Right kidney (tissue), 1 donor: ENCODE data around the gene UBR1.
"Not testable (repeated sequence)": the region's sequence is repeated elsewhere in the genome, so short reads cannot be mapped to it uniquely, and the experiment has no call there.

Experiments used
- DNase-seq: peaks from one replicate; pipeline ENCODE4 v3.0.0-alpha.2; 2016

Gene UBR1

GRCh38 chr15:43052860-43053259 is 53.0 kb downstream of the UBR1 start:
- no peak for DNase-seq

GRCh38 chr15:43048935-43049334 is 56.9 kb downstream of the UBR1 start:
- DNase-seq = no peak

- no peak for DNase-seq
Measured at GRCh38 chr15:43046484-43046883, 59.4 kb downstream of the UBR1 start.

- no peak for DNase-seq
Measured at GRCh38 chr15:43042885-43043284, 63.0 kb downstream of the UBR1 start.

GRCh38 chr15:43041085-43041484 is 64.8 kb downstream of the UBR1 start:
- DNase-seq = not testable (repeated sequence)

- not testable (repeated sequence) for DNase-seq
Measured at GRCh38 chr15:43035240-43035639, 70.6 kb downstream of the UBR1 start.

- DNase-seq = no peak
Measured at GRCh38 chr15:43029476-43029875, 76.4 kb downstream of the UBR1 start.

GRCh38 chr15:43025150-43025549 is 80.7 kb downstream of the UBR1 start:
- DNase-seq = no peak

GRCh38 chr15:43014671-43015070 is 91.2 kb downstream of the UBR1 start:
- not testable (repeated sequence) for DNase-seq

GRCh38 chr15:43009206-43009605 is 96.6 kb downstream of the UBR1 start:
- DNase-seq = no peak

GRCh38 chr15:43008150-43008549 is 97.7 kb downstream of the UBR1 start:
- no peak for DNase-seq

- DNase-seq = no peak
Measured at GRCh38 chr15:43007551-43007950, 98.3 kb downstream of the UBR1 start.

GRCh38 chr15:43006991-43007390 is 98.8 kb downstream of the UBR1 start:
- DNase-seq = no peak

- not testable (repeated sequence) for DNase-seq
Measured at GRCh38 chr15:43004886-43005595, 100.8 kb downstream of the UBR1 start.

- no peak for DNase-seq
Measured at GRCh38 chr15:42999201-42999779, 106.5 kb downstream of the UBR1 start.

- no peak for DNase-seq
Measured at GRCh38 chr15:42996871-42997270, 109.0 kb downstream of the UBR1 start.

- no peak for DNase-seq
Measured at GRCh38 chr15:42994546-42994945, 111.3 kb downstream of the UBR1 start.

- DNase-seq = no peak
Measured at GRCh38 chr15:42992626-42993025, 113.2 kb downstream of the UBR1 start.

- no peak for DNase-seq
Measured at GRCh38 chr15:42986693-42987342, 119.0 kb downstream of the UBR1 start.

- DNase-seq = no peak
Measured at GRCh38 chr15:42984493-42985034, 121.3 kb downstream of the UBR1 start.

GRCh38 chr15:42979113-42979512 is 126.7 kb downstream of the UBR1 start:
- not testable (repeated sequence) for DNase-seq

- DNase-seq = no peak
Measured at GRCh38 chr15:42974202-42974862, 131.5 kb downstream of the UBR1 start.

- no peak for DNase-seq
Measured at GRCh38 chr15:42973114-42973513, 132.7 kb downstream of the UBR1 start.
